ENCODE data around the gene VIL1. TPM values are rescaled to one million over a fixed set of nuclear protein-coding genes. Genes with fewer than 3 reads are reported as not detected.

The VIL1 gene
- total RNA-seq, 2 donors from 2014 or later: 0.09 TPM; not detected in 1

GRCh38 chr2:218402491-218402901 is 16.4 kb upstream of the VIL1 start:
- Histone ChIP-seq H3K4me1 (replicated peaks) (peaks cover 25% of the 10 kb centered on the region), H3K27ac (peak overlapping the region; percentile 99 to 100), H3K27me3 (replicated peaks; ENCODE audit: insufficient read depth) (no peaks in the 10 kb centered on the region), H3K4me3 (peak overlapping the region in 1 of 2 donors; percentile 99), H3K36me3 (peaks cover 7 to 24% of the 10 kb centered on the region in 2 donors), H3K9me3 (no peaks in the 10 kb centered on the region)
- 52% methylated on average over 8 of the region's 8 CpGs for WGBS
- TF ChIP-seq POLR2AphosphoS5 (IDR thresholded peaks at IDR 0.05): no peak
- TF ChIP-seq CTCF (IDR thresholded peaks at IDR 0.05): no peak
- TF ChIP-seq POLR2A (IDR thresholded peaks at IDR 0.05): no peak
- DNase-seq (ENCODE audit: low spot score): no peak
- intact Hi-C loops (cut with DNase I): no loop called here

- Histone ChIP-seq H3K27me3 (replicated peaks; ENCODE audit: insufficient read depth) (no peaks in the 10 kb centered on the region), H3K4me3 (no peak overlapping the region), H3K9me3 (no peaks in the 10 kb centered on the region), H3K36me3 (peaks cover 7 to 24% of the 10 kb centered on the region in 2 donors), H3K27ac (peak overlapping the region in 1 of 2 donors; percentile 99), H3K4me1 (replicated peaks) (peaks cover 25% of the 10 kb centered on the region)
- no peak for DNase-seq (ENCODE audit: low spot score)
- WGBS: 75% methylated on average over 19 of the region's 26 CpGs
- intact Hi-C loops (cut with DNase I): no loop called here
- no peak for TF ChIP-seq POLR2AphosphoS5 (IDR thresholded peaks at IDR 0.05)
- no peak for TF ChIP-seq POLR2A (IDR thresholded peaks at IDR 0.05)
- no peak for TF ChIP-seq CTCF (IDR thresholded peaks at IDR 0.05)
Observed at GRCh38 chr2:218402911-218403411, 16.0 kb upstream of the VIL1 start.

GRCh38 chr2:218403810-218404209 is 15.1 kb upstream of the VIL1 start:
- 55% methylated on average over 7 of the region's 7 CpGs for WGBS
- Histone ChIP-seq H3K4me1 (replicated peaks) (peaks cover 25% of the 10 kb centered on the region), H3K27me3 (replicated peaks; ENCODE audit: insufficient read depth) (no peaks in the 10 kb centered on the region), H3K9me3 (no peaks in the 10 kb centered on the region), H3K4me3 (no peak overlapping the region), H3K27ac (peak overlapping the region in 1 of 2 donors; percentile 99), H3K36me3 (peaks cover 7 to 24% of the 10 kb centered on the region in 2 donors)
- intact Hi-C loops (cut with DNase I): no loop called here
- no peak for DNase-seq (ENCODE audit: low spot score)
- TF ChIP-seq CTCF (IDR thresholded peaks at IDR 0.05) (no peak), POLR2A (IDR thresholded peaks at IDR 0.05) (no peak), POLR2AphosphoS5 (IDR thresholded peaks at IDR 0.05) (no peak)

GRCh38 chr2:218404351-218405085 is 14.4 kb upstream of the VIL1 start:
- intact Hi-C loops (cut with DNase I): loop anchor here (5.0 kb wide), 1 partner anchor 48 kb away; no protein-coding TSS in a partner anchor
- no peak for DNase-seq (ENCODE audit: low spot score)
- Histone ChIP-seq H3K9me3 (no peaks in the 10 kb centered on the region), H3K4me1 (replicated peaks) (peaks cover 25% of the 10 kb centered on the region), H3K27me3 (replicated peaks; ENCODE audit: insufficient read depth) (no peaks in the 10 kb centered on the region), H3K4me3 (no peak overlapping the region), H3K36me3 (peaks cover 7 to 24% of the 10 kb centered on the region in 2 donors), H3K27ac (peak overlapping the region; percentile 86 to 99)
- 64% methylated on average over 11 of the region's 16 CpGs for WGBS
- TF ChIP-seq POLR2AphosphoS5 (IDR thresholded peaks at IDR 0.05): no peak
- TF ChIP-seq POLR2A (IDR thresholded peaks at IDR 0.05): no peak
- TF ChIP-seq CTCF (IDR thresholded peaks at IDR 0.05): no peak

Measured in prostate gland (tissue), 2 donors.